ENCODE results near the gene IFNA7.

GRCh38 chr9:21205204-21205603, 3.2 kb upstream of the IFNA7 start:
- TF ChIP-seq EZH2 (IDR thresholded peaks at IDR 0.05) (no peak), POLR2AphosphoS5 (IDR thresholded peaks at IDR 0.05; ENCODE audit: borderline replicate concordance, low read depth, low read length) (no peak), FOXP2 (optimal IDR thresholded peaks at IDR 0.05; ENCODE audit: control extremely low read depth, extremely low read length, insufficient read depth) (no peak)

Measured in SK-N-MC (cell line).